Measurements from ENCODE around the gene SLC25A13. TPM values are rescaled to one million over a fixed set of nuclear protein-coding genes. Genes with fewer than 3 reads are reported as not detected.

Gene SLC25A13
- total and polyA plus RNA-seq, 9 of the 15 experiments (the other 6 are each of a cell fraction or from before 2014, with no cell fraction given): 21.4 to 80.2 (median 58.7) TPM

GRCh38 chr7:96337519-96337918 lies 15.6 kb upstream of the SLC25A13 start:
- H3K9ac ChIP-seq (ENCODE audit: insufficient read depth in 1 of 2, low read depth in 2 of 2, low read length in 2 of 2): no peak overlapping the region
- ATAC-seq (no peak), DNase-seq (ENCODE audit: extremely low read depth in 1 of 4, low spot score in 3 of 4) (no peak), FAIRE-seq (no peak)
- BruUV-seq (replicated peaks): no TSS peak
- no peaks in the 10 kb centered on the region for H3K9me1 ChIP-seq (ENCODE audit: control insufficient read depth, insufficient read depth, low read length)
- no peaks in the 10 kb centered on the region for H4K20me1 ChIP-seq (replicated peaks; ENCODE audit: control insufficient read depth, insufficient read depth, low read length)
- H3K4me1 ChIP-seq (replicated peaks in 1 of 2; ENCODE audit: control insufficient read depth in 2 of 2, insufficient read depth in 2 of 2, low read length in 2 of 2): no peaks in the 10 kb centered on the region
- H3K27ac ChIP-seq (ENCODE audit: extremely low read depth, low read depth, low read length): no peak overlapping the region
- TF ChIP-seq XRCC4 (IDR thresholded peaks at IDR 0.05; ENCODE audit: extremely low read depth, insufficient read depth, insufficient read length) (no peak), ZSCAN29 (IDR thresholded peaks at IDR 0.05) (no peak), ZNF57 (CRISPR knock-in tag; IDR thresholded peaks at IDR 0.05) (no peak), MIER1 (IDR thresholded peaks at IDR 0.05; ENCODE audit: low read depth) (no peak), ZFP36 (IDR thresholded peaks at IDR 0.05; ENCODE audit: low read depth, low read length, partially characterized antibody) (no peak), ETS2 (tag; IDR thresholded peaks at IDR 0.05; ENCODE audit: borderline replicate concordance, poor library complexity, severe bottlenecking) (no peak), HDAC3 (IDR thresholded peaks at IDR 0.05; ENCODE audit: borderline replicate concordance, partially characterized antibody) (no peak), ZNF584 (CRISPR knock-in tag; IDR thresholded peaks at IDR 0.05; ENCODE audit: low read depth) (no peak), MXI1 (IDR thresholded peaks at IDR 0.05; ENCODE audit: low read depth, low read length) (no peak), WHSC1 (IDR thresholded peaks at IDR 0.05; ENCODE audit: low read length) (no peak), DACH1 (IDR thresholded peaks at IDR 0.05; ENCODE audit: partially characterized antibody) (no peak), ELF4 (CRISPR knock-in tag; IDR thresholded peaks at IDR 0.05) (no peak), TFE3 (CRISPR knock-in tag; IDR thresholded peaks at IDR 0.05) (no peak)
- TF ChIP-seq, protein P1, sequence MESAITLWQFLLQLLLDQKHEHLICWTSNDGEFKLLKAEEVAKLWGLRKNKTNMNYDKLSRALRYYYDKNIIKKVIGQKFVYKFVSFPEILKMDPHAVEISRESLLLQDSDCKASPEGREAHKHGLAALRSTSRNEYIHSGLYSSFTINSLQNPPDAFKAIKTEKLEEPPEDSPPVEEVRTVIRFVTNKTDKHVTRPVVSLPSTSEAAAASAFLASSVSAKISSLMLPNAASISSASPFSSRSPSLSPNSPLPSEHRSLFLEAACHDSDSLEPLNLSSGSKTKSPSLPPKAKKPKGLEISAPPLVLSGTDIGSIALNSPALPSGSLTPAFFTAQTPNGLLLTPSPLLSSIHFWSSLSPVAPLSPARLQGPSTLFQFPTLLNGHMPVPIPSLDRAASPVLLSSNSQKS (CRISPR knock-in tag; IDR thresholded peaks at IDR 0.05): no peak
- ChIA-PET CTCF (ENCODE audit: low intra/inter-chr PET ratio) (no interaction called here), POLR2A (interaction anchor here (0.9 kb wide), 1 partner anchor 276 kb away, joined by 3 read pairs; no protein-coding TSS in a partner anchor)
- intact Hi-C loops (cut with micrococcal nuclease): no loop called here
- no peak overlapping the region for H3K4me3 ChIP-seq
- H3K9me3 ChIP-seq (replicated peaks; ENCODE audit: control insufficient read depth, insufficient read depth, low read depth, low read length): no peaks in the 10 kb centered on the region
- H3K4me2 ChIP-seq (ENCODE audit: insufficient read depth, low read length): no peak overlapping the region
- H2AFZ ChIP-seq (ENCODE audit: low read depth, low read length): no peak overlapping the region
- H3K27me3 ChIP-seq (ENCODE audit: control insufficient read depth in 2 of 2, insufficient read depth in 2 of 2, low read length in 2 of 2): peaks cover 10 to 19% of the 10 kb centered on the region in 2 experiments
- in situ Hi-C loops (cut with MboI): no loop called here
- no peaks in the 10 kb centered on the region for H3K36me3 ChIP-seq (ENCODE audit: control insufficient read depth, insufficient read depth, low read length)
- no peaks in the 10 kb centered on the region for H3K79me2 ChIP-seq (ENCODE audit: control insufficient read depth, insufficient read depth, low read length)

Measured in K562 (cell line).